Omental fat pad (tissue), 4 donors: Measurements from ENCODE around the gene PTH2R. TPM values are rescaled to one million over a fixed set of nuclear protein-coding genes. Genes with fewer than 3 reads are reported as not detected.

Experiments
- ATAC-seq: fragments of 150-250 bp; one replicate; pipeline ENCODE4 v1.9.1; 2016; ENCODE audit warnings: mild to moderate bottlenecking, moderate library complexity; ENCODE audit not compliant: low FRiP score
- DNase-seq: peaks from one replicate; pipeline ENCODE4 v3.0.0-alpha.2; 2019; ENCODE audit warnings: low spot score
- total RNA-seq, 4 donors: library from RNA; depleted of rRNA; stranded (reverse); fragments of >200 nt; gene quantifications; one replicate each; pipeline ENCODE4 v1.1.0, GENCODE V29; 2016
- TF ChIP-seq, protein P1 (sequence below), 3 donors: fragments of 450-650 bp; IDR thresholded peaks; one replicate each; pipeline ENCODE4 v1.5.1; 2016 to 2017; ENCODE audit warnings: antibody characterized with exemption in 3 of 3, mild to moderate bottlenecking in 3 of 3, moderate library complexity in 2 of 3

PTH2R gene, protein sequence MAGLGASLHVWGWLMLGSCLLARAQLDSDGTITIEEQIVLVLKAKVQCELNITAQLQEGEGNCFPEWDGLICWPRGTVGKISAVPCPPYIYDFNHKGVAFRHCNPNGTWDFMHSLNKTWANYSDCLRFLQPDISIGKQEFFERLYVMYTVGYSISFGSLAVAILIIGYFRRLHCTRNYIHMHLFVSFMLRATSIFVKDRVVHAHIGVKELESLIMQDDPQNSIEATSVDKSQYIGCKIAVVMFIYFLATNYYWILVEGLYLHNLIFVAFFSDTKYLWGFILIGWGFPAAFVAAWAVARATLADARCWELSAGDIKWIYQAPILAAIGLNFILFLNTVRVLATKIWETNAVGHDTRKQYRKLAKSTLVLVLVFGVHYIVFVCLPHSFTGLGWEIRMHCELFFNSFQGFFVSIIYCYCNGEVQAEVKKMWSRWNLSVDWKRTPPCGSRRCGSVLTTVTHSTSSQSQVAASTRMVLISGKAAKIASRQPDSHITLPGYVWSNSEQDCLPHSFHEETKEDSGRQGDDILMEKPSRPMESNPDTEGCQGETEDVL
- total RNA-seq = under 1 TPM in 1 of 4 donors, not detected in 3; 0.28 TPM

DNA sequence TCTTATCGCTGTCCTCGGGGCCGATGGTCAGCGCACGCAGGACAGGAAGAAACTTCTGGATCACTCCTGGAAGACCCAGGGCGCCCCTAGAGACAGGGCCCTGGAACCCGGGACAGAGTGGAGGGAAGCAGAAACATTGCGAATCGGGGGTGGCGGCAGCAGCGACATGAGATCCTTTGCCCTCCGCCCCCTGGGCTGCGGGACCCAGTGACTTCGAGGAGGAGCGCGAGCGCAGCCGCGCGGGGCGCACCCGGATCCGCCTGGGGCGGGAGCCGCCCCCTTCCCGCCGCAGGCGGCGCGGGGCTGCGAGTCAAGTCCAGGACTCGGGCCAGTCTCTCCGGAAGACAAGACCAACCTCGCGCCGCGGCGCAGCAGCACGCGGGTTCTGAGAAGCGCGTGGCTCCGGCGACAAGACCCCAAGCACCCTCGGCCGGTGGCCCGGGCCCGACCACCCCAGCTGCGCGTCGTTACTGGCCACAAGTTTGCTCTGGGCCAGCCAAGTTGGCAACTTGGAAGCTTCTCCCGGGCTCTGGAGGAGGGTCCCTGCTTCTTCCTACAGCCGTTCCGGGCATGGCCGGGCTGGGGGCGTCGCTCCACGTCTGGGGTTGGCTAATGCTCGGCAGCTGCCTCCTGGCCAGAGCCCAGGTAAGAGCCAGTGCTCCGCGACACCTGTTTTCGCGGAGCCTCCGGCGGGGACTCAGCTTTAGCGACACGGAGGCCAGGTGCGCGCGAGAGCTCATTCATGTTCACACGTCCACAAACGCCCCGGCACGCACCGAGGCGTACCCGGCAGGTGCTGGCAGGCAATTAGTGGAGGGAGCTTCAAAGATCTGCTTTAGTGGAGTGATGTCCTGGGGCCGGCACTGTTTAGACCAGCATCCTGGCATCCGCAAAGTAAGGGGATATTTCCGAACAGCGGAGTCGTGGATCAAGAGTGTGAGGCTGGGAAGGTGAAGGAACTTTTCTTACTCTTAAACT is at the start of gene PTH2R:
Gene PTH2R (plus strand): TSS at position 319 of the 978 bp plus-strand sequence. CDS start 252 bp downstream, at position 571.
- peak; percentile 23 for ATAC-seq
- no peak for DNase-seq

DNA sequence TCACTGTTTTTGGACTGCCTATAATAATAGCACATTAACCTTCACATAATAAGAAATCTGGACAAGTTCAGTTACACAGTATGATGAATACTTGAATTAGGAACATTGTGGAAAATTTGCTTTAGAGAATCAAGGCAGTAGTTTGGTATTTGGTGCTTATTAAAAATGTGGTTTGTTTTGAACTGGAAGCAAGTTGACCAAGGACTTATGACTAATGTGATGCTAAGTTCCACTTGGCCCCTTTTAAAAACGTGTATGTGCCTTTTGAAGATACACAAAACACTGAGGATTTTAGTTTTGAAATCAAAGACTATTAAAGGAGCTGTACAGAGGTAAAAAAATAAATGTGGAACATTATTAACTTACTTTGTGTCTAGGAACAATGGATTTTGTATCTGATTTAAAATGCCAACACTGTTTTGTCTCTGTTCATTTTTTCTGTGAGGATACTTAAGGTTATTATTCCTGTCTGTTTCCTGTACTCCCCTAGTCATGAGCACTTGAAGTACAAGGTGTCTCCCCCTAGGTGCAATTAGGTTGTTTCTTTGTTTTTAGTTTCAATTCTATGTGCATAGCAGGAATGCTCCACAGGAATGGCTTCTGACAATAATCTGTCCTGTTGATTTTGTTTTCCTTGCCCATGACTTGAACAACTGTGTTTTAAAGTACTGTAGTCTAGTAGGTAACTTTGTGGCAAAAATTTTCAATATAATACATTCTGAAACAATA is 49.6 kb upstream of the PTH2R start:
- DNase-seq (no peak), ATAC-seq (no peak)
- TF ChIP-seq, protein P1, sequence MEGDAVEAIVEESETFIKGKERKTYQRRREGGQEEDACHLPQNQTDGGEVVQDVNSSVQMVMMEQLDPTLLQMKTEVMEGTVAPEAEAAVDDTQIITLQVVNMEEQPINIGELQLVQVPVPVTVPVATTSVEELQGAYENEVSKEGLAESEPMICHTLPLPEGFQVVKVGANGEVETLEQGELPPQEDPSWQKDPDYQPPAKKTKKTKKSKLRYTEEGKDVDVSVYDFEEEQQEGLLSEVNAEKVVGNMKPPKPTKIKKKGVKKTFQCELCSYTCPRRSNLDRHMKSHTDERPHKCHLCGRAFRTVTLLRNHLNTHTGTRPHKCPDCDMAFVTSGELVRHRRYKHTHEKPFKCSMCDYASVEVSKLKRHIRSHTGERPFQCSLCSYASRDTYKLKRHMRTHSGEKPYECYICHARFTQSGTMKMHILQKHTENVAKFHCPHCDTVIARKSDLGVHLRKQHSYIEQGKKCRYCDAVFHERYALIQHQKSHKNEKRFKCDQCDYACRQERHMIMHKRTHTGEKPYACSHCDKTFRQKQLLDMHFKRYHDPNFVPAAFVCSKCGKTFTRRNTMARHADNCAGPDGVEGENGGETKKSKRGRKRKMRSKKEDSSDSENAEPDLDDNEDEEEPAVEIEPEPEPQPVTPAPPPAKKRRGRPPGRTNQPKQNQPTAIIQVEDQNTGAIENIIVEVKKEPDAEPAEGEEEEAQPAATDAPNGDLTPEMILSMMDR (IDR thresholded peaks at IDR 0.05) = no peak

More for the DNA sequence above, at the start of gene PTH2R:
- TF ChIP-seq, protein P1 (IDR thresholded peaks at IDR 0.05) = no peak

DNA sequence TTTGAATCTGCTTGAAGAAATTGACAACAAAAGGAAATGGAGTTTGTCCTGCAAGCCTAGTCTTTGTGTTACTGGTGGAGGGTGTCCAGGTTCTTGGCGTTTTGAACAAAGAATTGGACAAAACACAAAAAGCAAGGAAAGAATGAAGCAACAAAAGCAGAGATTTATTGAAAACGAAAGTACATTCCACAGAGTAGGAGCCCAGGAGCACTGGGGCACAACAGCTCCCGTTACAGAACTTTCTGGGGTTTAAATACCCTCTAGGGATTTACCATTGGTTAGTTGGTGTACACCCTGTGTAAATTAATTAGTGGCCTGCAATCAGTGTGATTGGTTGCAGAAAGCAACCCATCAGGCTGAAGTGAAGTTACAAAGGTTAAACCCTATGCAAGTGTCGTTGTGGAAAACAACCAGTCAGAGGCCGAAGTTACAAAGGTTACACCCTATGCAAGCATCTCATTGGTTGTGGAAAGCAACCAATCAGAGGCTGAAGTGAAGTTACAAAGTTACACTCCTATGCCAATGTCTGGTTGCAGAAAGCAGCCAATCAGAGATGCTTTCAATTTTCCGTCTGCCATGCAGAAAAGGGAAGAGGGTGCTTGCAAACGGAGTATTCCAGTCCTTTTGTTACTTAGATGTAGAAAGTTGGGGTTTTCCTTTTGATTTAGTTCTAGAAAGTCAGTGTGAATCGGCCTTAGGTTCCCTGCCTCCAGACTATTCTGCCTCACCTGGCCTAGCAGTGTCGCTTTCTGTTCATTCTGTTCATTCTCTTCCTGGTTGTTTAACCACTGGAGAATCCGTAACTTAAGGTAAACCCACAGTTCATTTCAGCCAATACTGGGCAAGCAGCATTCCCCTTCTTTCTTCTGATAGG is 47.6 kb upstream of the PTH2R start:
- TF ChIP-seq, protein P1 (IDR thresholded peaks at IDR 0.05) = no peak
- ATAC-seq (no peak), DNase-seq (no peak)

DNA sequence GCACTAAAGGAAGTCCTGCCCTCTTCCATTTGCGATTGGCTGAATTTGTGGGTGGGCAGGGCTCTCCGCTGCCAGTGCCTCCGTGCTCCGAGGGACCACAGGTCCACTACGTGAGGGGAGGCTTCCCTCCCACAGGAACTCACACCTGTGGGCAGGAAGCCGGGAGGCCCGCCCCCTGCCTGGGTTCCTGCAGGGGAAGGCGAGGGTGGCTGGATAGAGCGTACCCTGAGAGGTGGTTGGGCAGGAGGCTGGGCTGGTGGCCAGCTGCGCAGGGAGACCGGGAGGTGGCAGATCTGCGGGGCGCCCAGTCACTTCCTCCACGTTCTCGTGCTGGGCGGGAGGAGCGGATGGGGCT is 47.0 kb upstream of the PTH2R start:
- TF ChIP-seq, protein P1 (IDR thresholded peaks at IDR 0.05) = no peak
- ATAC-seq (no peak), DNase-seq (no peak)

DNA sequence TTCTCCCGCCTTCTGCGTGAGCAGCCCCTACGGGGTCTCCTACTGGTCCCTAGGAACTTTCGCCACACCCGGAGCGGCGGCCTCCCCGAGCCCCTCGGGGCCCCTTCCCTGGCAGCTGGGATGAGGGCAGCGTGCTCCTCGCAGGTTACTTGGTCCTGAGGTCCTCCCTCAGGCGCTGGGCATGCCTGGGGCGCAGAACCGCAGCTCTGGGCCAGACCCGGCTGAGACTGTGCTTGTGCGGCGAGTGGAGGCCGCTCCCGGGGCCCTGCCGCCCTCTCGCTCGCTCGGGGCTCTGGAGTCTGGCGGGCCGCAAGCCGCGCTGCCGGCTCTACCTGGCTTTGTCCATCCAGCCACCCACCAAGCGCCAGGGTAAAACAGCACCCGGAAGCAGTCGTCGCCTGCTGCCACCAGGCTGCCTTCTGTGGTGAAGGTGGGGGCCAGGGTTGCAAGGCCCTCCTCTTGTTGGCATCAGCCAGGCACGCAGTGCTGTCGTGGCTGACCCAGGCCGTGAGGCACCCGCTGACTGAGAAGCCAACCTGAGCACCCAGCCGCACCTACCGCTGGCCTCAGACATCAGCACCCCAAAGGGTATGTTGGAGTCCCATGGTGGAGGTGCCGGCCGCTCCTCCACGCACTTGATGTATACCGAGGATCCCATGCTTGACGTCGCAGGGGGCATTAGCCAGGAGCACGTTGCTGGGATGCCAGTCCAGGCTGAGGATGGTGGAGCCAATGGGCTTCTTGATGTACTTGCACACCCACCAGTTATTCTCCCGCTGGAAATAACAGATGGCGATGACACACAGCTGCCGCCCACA is 46.1 kb upstream of the PTH2R start:
- no peak for ATAC-seq
- TF ChIP-seq, protein P1 (IDR thresholded peaks at IDR 0.05) = no peak
- DNase-seq = no peak
